Skeletal muscle cell (primary cell): ENCODE measurements around the gene PLCB4.

Source experiments
- DNase-seq: peaks from one replicate; pipeline ENCODE4 v3.0.0-alpha.2; 2010; ENCODE audit warnings: low read depth
- H3K4me3 ChIP-seq: 2 replicates; pipeline ENCODE4 v1.5.1; 2011; ENCODE audit warnings: low read depth, mild to moderate bottlenecking, control low read depth, low read length, moderate library complexity

PLCB4 gene

DNA sequence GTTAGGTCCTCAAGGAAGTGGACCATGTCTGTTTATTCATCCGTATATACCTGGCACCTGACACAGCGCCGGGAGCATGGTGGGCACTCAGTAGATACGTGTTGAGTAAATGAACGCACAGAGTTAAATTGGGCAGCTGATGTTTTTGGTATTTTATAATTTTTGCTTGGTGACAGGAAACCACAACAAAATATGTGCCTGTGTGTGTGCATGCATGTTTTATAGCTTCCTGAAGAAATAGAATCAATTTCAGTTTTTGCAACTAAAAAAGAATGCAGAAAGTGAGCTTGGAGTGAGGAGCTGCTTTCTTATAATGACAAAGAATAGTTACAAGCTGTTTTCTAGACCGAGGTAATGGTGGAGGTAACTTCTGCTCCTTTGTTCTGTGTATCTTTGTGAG lies 91.4 kb downstream of the PLCB4 start:
- no peak for DNase-seq
- H3K4me3 ChIP-seq: no peak overlapping the region

DNA sequence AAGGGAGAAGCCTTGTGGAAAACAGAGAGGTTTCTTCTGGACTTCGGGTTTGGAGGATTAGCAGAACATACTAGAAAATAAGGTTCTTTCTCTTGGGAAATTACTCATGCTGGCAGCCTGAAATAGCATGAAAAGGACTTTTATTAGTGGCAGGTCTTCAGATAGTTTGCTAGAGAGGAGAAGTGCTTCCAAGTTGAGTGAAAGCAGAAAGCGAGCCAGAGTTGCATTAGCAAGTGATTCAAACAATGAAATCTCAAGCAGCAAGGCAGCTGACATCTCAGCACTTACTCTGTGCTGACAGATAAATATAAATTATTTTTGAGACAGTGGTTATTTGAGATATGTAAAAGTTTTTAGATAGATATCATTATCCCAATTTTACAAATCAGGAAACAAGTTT lies 91.9 kb downstream of the PLCB4 start:
- H3K4me3 ChIP-seq: no peak overlapping the region
- DNase-seq: no peak

DNA sequence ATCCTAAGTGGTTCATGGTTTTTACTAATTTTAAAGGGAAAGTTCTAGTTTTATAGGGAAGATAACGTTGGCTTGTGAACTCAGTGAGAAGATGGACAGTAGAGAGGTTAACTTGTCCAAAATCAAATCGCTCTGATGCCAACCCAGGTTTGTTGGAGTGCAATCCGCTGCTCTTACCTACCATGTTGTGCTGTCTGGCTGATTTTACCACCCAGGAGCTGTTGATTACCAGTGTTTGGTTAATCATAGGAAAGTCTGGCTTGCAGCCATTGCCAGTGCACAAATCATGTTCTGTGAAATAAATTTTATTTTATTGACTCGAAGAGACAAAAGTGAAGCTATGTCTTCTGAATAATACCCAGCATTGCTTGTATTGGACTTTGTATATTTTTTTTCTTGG lies 92.4 kb downstream of the PLCB4 start:
- no peak for DNase-seq
- H3K4me3 ChIP-seq: no peak overlapping the region

DNA sequence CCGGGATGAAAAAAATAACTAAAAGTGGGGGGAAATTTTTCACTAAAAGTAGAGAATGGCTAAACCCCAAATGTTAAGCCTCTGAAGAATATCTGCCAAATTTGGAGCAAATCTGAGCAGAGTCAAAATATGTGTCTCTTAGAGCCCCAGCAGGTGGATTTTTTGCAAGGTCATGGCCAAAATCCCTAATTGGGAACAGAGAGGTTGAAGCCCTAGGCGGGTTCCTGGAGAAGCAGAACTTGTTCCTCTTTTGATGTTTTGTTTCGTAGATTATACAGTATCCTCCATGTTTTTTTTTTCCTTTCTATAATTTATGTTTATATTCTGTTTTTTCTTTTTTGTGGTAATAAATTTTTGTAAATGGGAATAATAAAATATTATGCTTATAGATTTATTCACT lies 94.4 kb downstream of the PLCB4 start:
- DNase-seq: no peak
- H3K4me3 ChIP-seq: no peak overlapping the region

DNA sequence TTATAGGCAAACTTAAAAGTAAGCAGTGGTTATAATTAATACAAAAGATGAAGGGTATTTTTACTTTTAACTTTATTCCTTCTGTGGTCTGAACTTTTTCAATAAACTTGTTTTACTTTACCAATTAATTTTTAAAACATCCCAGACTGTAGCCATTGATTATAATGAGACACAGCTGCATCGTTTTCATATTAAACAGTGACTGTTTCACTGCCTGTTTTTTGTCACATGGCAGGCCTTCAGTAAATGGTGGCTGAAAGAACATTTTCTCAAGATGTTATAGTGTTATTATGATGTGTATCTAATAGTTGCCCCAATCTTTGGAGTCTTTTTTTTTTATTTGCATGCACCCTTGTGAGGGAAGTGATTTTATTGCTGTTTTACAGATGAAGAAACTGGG lies 95.1 kb downstream of the PLCB4 start:
- no peak overlapping the region for H3K4me3 ChIP-seq
- DNase-seq: no peak

DNA sequence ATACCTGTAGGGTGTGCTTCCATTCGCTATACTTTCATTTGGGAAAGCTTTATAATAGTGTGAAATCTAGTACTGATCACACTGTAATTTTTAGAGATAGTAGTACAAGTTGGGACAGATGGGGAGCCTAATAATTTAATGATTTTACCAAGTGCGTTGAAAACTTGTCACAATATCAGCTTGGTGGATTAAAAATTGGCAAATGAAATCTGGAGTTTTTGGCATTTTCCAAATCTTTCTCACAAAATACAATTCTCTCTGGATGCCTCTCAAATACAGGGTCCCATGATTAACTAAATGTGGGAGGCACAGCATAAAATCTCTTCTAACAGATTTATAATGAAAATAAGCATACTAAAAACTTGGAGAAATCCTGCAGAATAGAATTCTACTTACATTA lies 96.4 kb downstream of the PLCB4 start:
- no peak overlapping the region for H3K4me3 ChIP-seq
- DNase-seq: no peak

DNA sequence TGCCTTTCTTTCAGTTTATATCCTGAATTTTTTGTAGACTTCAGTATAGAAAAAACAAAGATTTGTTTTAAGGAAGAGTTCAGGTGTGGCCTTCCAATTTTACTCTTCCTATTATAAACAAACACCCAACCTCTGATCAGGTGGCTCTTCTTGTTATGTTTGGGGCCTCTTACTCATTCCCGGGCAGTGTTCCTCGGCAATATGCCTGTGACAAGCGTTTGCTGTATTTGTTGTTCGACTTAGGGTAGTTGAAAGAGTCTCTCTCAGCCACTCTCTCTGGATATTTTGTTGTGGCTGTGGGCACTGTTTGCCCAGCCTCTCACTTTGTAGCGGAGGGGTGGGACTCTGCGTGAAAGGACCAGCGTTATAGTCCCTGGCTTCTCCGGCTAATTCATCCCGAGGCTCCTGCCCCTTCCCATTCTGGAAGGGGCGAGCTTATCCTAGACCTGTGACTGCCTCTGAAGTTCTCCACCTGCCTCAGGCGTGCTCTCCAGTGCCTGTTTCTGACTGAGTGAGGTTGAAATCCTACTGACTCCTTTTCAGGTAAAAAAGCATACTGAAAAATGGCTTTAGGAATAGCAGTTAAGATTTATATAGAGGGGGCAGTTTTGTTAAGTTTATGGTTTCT lies 97.4 kb downstream of the PLCB4 start:
- no peak overlapping the region for H3K4me3 ChIP-seq
- no peak for DNase-seq

DNA sequence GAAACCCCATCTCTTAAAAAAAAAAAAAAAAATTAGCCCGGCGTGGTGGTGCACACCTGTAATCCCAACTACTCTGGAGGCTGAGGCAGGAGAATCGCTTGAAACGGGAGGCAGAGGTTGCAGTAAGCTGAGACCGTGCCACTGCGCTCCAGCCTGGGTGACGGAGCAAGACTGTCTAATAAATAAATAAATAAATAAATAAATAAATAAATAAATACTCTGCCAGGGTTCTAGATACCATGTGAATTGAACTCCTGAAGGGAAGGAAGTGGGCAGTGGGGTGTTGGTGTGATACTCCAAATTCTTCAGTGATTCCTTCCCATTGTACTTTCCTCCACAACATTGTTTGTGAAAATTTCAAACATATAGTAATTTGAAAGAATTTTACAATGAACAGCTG lies 100.5 kb downstream of the PLCB4 start:
- DNase-seq: no peak
- H3K4me3 ChIP-seq: no peak overlapping the region

DNA sequence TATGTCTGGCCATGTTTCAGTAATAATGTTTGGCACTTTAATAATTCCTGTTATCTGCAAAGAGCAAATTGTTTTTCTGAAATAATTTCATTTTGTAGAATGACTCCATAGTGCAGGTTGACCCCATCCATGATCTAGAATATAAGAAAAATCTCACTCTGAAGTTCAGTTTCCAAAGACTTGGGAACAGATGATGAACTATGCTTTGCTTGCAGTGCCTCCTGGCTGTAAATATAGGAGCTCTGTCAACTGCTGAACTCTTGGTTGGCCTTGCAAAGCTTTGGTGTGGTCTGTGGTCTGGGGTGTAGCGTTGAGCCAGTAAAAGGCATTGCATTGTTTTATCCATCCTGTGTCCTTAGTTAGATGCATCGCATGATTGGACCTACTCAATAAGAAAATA lies 104.0 kb downstream of the PLCB4 start:
- DNase-seq: no peak
- no peak overlapping the region for H3K4me3 ChIP-seq

DNA sequence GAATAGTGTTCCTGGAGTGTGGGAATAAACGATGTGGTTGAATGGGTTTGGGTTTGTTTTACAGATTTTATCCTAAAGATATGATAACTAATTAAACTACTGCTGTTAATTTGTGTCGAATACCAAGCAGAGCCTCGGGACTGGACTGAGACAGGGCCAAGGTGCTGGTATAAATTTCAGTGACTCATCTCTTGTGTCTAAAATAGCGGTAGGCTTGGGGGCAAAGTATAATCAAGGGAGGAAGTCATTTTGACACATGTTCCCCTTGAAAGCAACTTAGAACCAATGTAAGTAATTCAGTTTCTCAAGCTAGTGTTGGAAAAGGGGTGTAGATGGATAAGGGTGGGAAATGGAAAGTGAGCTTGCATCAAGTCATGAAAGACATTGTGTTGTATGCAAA lies 108.4 kb downstream of the PLCB4 start:
- H3K4me3 ChIP-seq: no peak overlapping the region
- no peak for DNase-seq

DNA sequence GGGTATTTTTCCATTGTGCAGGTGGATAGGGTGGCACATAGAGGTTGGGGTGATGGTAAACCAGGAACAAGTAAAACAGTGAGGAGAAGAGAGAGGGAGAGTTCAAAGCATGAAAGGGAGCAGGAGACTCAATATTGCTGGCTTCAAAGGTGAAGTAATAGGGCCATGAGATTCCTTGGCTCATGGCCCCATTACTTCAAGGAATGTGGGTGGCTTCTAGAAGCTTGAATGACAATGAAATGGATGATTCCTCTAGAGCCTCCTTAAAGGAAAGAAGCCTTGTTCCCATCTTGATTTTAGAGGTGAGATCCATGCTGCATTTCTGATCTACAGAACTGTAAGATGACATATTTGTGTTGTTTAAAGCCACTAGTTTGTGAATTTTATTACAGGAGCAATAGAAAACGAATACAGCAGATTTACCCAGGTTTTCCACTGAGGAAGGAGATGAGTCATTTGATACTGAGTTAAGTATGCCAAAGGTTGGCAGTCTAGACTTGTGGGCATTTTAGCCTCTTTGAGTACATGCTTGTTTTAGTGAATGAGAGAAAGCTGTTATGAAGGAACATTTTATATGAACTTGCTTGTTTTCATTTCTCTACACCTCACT lies 110.4 kb downstream of the PLCB4 start:
- no peak for DNase-seq
- no peak overlapping the region for H3K4me3 ChIP-seq

DNA sequence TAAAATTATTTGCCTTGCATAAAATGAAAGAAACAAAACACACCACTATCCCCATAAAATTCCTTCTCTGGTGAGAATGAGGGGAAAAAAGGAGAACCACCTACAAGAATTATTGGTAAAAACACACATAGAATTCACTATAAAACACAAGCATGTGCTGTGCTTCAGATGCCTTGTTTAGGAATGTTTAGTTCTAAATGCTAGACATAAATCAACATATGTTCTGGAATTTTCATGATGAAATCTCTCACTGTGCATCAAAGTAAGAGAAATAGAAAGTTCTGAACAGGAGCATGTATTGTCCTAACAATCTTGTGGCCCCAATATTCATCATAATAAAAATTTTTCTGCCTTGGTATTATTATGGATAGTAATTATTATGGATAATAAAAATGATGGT lies 111.0 kb downstream of the PLCB4 start:
- no peak overlapping the region for H3K4me3 ChIP-seq
- DNase-seq: no peak

DNA sequence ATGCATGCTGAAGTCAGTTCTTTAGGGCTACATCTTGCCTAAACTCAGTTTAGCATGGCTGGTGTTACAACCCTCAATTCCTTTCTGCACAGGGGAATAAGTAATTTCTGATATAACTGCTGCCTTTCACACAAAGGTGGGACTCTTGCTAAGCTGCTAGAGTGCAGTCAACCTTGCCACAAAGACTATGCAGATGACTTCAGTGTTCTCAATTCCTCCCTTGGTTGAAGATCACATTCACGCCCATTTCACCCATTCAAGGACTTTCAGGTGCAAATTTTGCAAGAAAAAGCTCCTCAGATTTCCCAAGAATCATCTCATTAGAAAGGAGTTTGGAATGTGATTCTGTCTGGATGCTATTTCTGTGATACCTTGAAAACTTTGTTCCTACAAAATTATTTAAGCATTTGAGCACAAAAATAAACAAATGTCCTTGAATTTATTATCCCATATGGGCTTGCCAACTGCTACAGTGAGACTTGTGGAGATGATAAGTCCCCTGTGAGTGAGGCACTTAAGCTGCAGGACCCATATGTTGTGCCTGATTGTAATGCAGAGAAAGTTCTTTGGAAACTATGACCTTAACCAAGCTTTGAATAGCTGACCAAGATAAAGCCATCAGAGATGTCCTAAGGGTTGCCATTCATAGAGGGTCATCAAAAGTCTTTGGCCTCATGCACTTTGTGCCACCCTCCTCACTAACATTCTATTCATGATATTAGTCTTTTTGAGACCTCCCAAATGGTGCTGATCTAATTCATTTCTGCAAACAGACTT lies 111.8 kb downstream of the PLCB4 start:
- H3K4me3 ChIP-seq: no peak overlapping the region
- no peak for DNase-seq

DNA sequence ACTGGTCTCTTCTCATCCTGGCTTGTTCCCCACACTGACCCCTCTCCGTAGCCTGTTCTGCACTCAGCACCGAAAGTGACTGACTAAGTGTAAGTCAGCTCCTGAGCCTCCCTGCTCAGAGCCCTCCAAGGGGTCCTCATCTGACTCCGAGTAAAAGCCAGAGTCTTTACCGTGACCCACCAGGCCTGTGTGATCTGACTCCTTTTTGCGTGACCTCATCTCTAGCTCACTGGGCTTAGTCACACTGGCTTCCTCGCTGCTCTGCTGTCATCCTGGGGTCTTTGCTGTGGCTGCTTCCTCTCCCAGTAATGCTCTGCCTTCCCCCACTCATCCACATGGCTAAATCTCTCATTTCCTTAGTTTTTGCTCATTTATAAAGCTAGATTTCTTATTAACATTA lies 116.6 kb downstream of the PLCB4 start:
- peak; percentile 36 for DNase-seq
- H3K4me3 ChIP-seq: no peak overlapping the region

DNA sequence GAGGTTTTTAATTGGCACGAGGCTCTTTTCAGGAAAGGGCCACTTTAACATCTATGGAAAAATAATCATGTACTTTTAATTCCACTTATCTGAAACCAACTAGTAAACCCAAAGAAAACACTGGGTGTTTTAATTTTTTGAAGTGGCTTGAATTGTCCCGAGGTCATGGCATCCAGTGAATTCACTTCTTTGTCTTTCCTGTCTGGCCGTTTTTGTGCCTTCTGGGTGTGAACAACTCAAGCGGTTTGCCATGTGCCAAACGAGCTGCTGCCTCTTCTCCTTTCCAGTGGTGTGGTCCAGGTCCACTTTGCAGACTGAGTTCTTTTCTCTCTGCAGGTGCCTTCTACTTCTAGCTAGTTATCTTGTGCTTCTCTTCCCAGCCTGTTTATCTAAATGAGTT lies 117.5 kb downstream of the PLCB4 start:
- H3K4me3 ChIP-seq: no peak overlapping the region
- DNase-seq: no peak

DNA sequence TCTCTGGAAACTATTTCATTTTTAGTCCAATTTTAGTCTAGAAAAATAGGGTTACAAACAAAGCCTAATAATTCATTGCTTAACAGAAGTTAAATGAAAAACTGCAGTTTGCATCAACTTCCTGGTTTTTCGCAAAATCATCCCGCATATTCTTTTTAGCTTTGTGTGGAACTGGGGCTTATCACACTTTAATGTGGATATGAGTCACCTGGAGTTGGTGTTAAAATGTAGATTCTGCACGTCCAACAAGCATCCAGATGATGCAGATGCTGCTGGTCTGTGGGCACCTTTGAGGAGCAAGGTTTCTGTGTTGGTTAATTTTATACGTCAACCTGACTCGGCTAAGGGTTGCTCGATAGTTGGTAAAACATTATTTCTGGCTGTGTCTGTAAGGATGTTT lies 126.1 kb downstream of the PLCB4 start:
- DNase-seq: no peak
- H3K4me3 ChIP-seq: no peak overlapping the region

DNA sequence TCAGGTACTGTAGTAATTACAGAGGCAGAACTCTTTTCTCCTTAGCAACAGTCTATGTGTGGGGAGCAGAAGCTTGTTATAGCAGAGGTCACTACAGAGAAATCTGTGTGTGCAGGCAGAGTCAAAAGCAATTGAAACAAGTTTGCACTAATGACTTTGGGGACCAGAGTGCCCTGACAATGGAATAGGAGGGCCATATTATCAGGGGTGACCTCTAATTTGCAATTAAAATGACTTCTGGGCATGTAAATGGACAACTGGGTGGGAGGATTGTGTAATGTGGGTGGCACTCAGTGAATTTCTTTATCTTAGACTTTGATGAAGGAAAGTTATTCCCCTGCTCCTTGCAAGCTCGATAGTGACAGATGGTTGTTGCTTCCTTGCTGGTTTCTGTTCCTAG lies 127.2 kb downstream of the PLCB4 start:
- H3K4me3 ChIP-seq: no peak overlapping the region
- DNase-seq: no peak

DNA sequence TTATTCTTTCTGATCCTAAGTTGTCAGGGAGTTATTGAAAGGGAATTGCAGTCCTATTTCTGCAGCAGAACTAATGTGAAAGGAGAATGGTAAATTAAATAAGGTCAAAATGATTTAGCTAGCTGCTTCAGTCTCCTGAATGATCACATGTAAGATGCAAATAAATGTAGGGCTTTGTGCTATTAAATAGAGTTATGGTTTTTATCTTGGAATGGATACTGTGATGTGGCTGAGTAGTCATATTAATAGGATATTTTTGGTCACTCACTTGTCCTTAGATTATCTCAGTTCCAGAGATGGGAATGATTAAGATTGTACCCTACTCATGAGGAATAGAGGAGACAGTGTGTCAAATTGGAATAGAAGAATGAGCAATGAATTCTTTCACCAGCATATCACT lies 129.6 kb downstream of the PLCB4 start:
- no peak for DNase-seq
- no peak overlapping the region for H3K4me3 ChIP-seq

DNA sequence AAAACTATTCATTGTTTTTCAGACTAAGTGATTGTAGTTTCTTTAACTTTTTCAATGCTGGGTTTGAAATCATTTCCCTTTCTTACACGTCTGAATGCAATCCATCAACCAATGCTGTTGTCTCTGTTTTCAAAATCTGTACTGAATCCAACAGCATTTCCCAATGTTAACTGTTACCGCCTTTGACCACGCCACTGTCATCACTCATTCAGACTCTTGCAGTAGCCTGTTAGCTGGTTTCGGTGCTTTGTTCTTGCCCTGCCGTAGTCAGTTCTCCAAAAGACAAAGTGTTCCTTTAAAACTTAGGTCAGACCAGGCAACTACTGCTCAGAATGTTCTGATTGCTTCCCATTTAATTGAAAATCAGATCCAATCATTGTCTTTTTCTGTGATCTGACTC lies 131.3 kb downstream of the PLCB4 start:
- no peak overlapping the region for H3K4me3 ChIP-seq
- DNase-seq: peak; percentile 60

DNA sequence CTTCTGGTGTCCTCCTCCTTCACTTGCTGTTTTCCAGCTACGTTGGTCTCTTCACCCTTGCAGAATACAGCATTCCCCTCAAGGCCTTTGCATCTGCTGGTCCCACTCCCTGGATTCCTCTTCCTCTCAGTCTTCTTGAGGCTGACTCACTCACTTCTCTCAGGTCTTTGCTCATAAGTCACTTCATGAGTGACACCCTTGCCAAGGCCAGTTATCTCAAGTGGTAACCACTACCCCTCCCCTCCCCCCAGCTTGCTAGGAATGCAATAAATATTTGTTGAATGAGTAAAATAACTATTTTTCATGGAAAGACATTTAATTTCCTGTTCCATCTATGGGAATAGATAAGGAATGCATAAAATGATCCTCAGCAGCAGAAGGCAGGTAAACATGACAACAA lies 131.7 kb downstream of the PLCB4 start:
- peak; percentile 30 for DNase-seq
- no peak overlapping the region for H3K4me3 ChIP-seq

DNA sequence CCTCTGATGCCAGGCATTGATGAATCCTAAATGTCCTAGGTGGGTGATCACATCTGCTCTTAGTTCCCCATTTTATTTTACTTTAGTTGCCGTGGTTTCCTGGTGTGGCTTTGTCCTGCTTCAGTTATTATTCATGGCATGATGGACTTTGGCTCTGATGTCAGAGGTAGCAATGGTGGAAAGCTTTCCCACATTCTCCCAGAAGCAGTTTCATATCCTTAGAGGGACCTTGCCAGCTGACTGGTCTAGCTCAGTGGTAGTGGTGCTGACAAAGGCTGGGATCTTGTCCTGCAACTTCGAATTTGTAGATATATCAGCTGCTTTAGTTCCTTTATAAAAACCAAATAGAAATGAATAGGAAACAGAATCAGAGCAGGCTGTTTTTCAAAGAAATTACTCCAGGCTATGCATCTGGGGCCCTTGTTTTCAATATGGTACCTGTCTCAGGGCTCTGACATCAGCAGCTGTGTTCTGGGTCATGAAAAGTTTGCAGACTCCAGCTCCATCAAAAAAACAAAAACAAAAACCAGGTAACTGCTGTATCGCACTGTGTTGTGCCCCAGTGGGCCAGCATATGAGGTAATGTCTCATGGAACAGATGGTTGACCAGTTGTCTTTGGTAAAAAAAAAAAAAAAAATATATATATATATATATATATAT lies 133.7 kb downstream of the PLCB4 start:
- no peak overlapping the region for H3K4me3 ChIP-seq
- DNase-seq: no peak
